ENCODE data around the gene RANGRF. TPM values are rescaled to one million over a fixed set of nuclear protein-coding genes. Genes with fewer than 3 reads are reported as not detected.

The RANGRF gene
- total and polyA plus RNA-seq, 7 experiments from 2014 or later, result 26.0 to 85.8 (median 39.2) TPM

DNA sequence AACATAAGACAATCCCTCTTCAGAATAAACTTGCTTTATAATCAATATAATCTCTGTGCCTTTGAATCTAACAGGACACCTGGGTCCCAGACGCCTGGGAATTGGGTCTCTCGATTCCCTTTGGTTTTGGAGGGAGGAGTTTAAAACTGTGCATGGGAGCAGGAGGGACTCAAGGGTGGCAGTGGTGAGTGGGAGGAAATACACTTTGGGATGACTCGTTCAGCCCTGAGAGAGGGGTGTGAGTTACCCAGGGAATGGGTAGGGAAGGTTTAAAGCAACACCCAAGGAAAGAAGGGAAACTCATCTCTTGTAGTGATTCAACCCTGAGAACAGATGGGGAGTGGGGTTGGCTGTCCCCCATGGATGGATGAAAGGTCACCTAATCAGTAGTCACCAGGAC, 1.6 kb downstream of the RANGRF start:
- ATAC-seq (no peak), DNase-seq (no peak)
- Mint-ChIP-seq H3K4me3 (peak overlapping the region; percentile 81 to 100 (median 97)), H3K9me3 (no peaks in the 10 kb centered on the region), H3K27me3 (no peaks in the 10 kb centered on the region), H3K4me1 (peaks cover 32 to 52% (median 47%) of the 10 kb centered on the region in 7 donors), H3K27ac (peak overlapping the region in 7 of 9 donors; percentile 21 to 96 (median 65)), H3K36me3 (peaks cover 0 to 5% (median 0%) of the 10 kb centered on the region in 5 donors)
- no peaks in the 10 kb centered on the region for H3K9me3 ChIP-seq (ENCODE audit: control insufficient read depth in 2 of 3, low read length in 3 of 3)
- ChIA-PET CTCF (interaction anchor here (0.8 kb wide), 1 partner anchor 216 kb away, joined by 3 read pairs; no protein-coding TSS in a partner anchor), POLR2A (no interaction called here)
- intact Hi-C loops (cut with micrococcal nuclease), result no loop called here
- no peak overlapping the region for H3K27ac ChIP-seq (ENCODE audit: low read depth, low read length)
- peaks cover 0 to 7% (median 0%) of the 10 kb centered on the region in 3 experiments for H3K36me3 ChIP-seq (ENCODE audit: control insufficient read depth in 2 of 3, insufficient read depth in 3 of 3, low read length in 3 of 3)
- no peaks in the 10 kb centered on the region for H3K27me3 ChIP-seq (ENCODE audit: control insufficient read depth in 2 of 2, insufficient read depth in 2 of 2, low read length in 2 of 2)
- H3K4me1 ChIP-seq (ENCODE audit: control insufficient read depth in 2 of 2, insufficient read depth in 2 of 2, low read length in 2 of 2), result peaks cover 8 to 22% of the 10 kb centered on the region in 2 donors
- no peak overlapping the region for H3K4me3 ChIP-seq (ENCODE audit: low read length)

DNA sequence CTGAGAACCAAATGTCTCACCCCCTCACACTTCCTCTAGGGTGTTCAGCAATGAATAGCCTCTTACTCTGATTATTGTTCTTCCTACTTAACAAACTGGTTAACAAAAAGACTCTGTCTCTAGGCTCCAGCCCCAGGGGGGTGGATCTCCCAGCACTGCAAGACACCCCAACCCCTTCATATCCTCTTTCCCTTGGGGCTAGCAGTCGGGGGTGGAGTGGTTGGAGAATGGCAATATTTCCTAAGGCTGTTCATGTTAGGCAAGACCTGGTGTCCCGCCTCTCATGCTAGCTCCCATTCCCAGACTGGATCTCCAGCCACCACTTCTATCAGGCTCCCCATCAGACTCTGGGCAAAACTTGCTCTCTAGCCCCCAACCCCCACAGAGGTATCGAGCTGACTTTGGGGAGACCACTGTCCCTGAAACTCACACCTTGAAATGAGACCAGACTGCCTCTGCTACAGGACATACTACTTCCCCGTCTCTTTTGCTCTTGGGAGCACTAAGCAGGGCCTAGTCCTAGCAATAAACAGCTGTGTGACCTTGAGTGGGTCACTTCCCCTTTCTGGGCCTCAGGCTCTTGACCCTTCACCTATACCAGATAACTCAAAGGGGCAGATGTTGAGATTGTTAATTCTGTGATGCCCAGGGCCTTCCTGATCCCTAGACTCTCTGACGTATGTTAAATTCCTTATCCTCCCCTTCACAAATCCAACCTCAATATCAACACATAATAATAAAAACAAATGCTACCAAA, 4.3 kb downstream of the RANGRF start:
- H3K27me3 Mint-ChIP-seq, result no peaks in the 10 kb centered on the region
- Histone ChIP-seq H3K9me3 (ENCODE audit: control insufficient read depth in 2 of 3, low read length in 3 of 3) (no peaks in the 10 kb centered on the region), H3K36me3 (ENCODE audit: control insufficient read depth in 2 of 3, insufficient read depth in 3 of 3, low read length in 3 of 3) (peaks cover 0 to 7% (median 0%) of the 10 kb centered on the region in 3 experiments), H3K4me3 (ENCODE audit: low read length) (no peak overlapping the region), H3K27ac (ENCODE audit: low read depth, low read length) (no peak overlapping the region), H3K27me3 (ENCODE audit: control insufficient read depth in 2 of 2, insufficient read depth in 2 of 2, low read length in 2 of 2) (no peaks in the 10 kb centered on the region), H3K4me1 (ENCODE audit: control insufficient read depth in 2 of 2, insufficient read depth in 2 of 2, low read length in 2 of 2) (peaks cover 12 to 24% of the 10 kb centered on the region in 2 donors)
- peaks cover 0 to 3% (median 0%) of the 10 kb centered on the region in 11 donors for H3K9me3 Mint-ChIP-seq
- H3K27ac Mint-ChIP-seq, result peak overlapping the region; percentile 2 to 78 (median 44)
- intact Hi-C loops (cut with micrococcal nuclease), result no loop called here
- ATAC-seq (no peak), DNase-seq (no peak)
- ChIA-PET POLR2A (interaction anchor here (0.7 to 8.8 kb wide), 4 partner anchors 9 to 168 kb away, joined by 3 to 121 read pairs (median 3); partner anchors contain the start of genes CTC1 and PFAS), CTCF (interaction anchor here (1.2 kb wide), 1 partner anchor 45 kb away, joined by 3 read pairs; the partner anchor contains the start of gene CTC1)
- peaks cover 29 to 62% (median 55%) of the 10 kb centered on the region in 7 donors for H3K4me1 Mint-ChIP-seq
- peaks cover 0 to 5% (median 0%) of the 10 kb centered on the region in 5 donors for H3K36me3 Mint-ChIP-seq
- H3K4me3 Mint-ChIP-seq, result peak overlapping the region in 5 of 10 donors; percentile 4 to 40 (median 12)

GRCh38 chr17:8294361-8294760, 5.9 kb downstream of the RANGRF start:
- no peaks in the 10 kb centered on the region for H3K9me3 ChIP-seq (ENCODE audit: control insufficient read depth in 2 of 3, low read length in 3 of 3)
- Mint-ChIP-seq H3K9me3 (peaks cover 0 to 3% (median 0%) of the 10 kb centered on the region in 11 donors), H3K4me3 (peak overlapping the region; percentile 87 to 97 (median 90)), H3K27me3 (no peaks in the 10 kb centered on the region), H3K4me1 (peaks cover 25 to 50% (median 43%) of the 10 kb centered on the region in 7 donors), H3K27ac (peak overlapping the region; percentile 81 to 98 (median 93)), H3K36me3 (peaks cover 0 to 5% (median 0%) of the 10 kb centered on the region in 5 donors)
- H3K4me3 ChIP-seq (ENCODE audit: low read length), result no peak overlapping the region
- no peaks in the 10 kb centered on the region for H3K27me3 ChIP-seq (ENCODE audit: control insufficient read depth in 2 of 2, insufficient read depth in 2 of 2, low read length in 2 of 2)
- H3K4me1 ChIP-seq (ENCODE audit: control insufficient read depth in 2 of 2, insufficient read depth in 2 of 2, low read length in 2 of 2), result peaks cover 9 to 17% of the 10 kb centered on the region in 2 donors
- ATAC-seq, result no peak
- H3K36me3 ChIP-seq (ENCODE audit: control insufficient read depth in 2 of 3, insufficient read depth in 3 of 3, low read length in 3 of 3), result no peaks in the 10 kb centered on the region
- CTCF ChIA-PET, result interaction anchor here (1.1 to 2.6 kb wide), 6 partner anchors 12 to 175 kb away, joined by 3 to 11 read pairs (median 4); partner anchors contain the start of genes CTC1 and PFAS
- H3K27ac ChIP-seq (ENCODE audit: low read depth, low read length), result peak overlapping the region; percentile 86
- POLR2A ChIA-PET, result interaction anchor here (1.2 to 8.8 kb wide), 10 partner anchors 10 to 175 kb away, joined by 3 to 121 read pairs (median 10); partner anchors contain the start of genes CTC1 and PFAS
- DNase-seq, result no peak
- intact Hi-C loops (cut with micrococcal nuclease), result loop anchor here in 1 of 2 donors (2.0 kb wide), 1 partner anchor 176 kb away; the partner anchor contains the start of gene ALOXE3

DNA sequence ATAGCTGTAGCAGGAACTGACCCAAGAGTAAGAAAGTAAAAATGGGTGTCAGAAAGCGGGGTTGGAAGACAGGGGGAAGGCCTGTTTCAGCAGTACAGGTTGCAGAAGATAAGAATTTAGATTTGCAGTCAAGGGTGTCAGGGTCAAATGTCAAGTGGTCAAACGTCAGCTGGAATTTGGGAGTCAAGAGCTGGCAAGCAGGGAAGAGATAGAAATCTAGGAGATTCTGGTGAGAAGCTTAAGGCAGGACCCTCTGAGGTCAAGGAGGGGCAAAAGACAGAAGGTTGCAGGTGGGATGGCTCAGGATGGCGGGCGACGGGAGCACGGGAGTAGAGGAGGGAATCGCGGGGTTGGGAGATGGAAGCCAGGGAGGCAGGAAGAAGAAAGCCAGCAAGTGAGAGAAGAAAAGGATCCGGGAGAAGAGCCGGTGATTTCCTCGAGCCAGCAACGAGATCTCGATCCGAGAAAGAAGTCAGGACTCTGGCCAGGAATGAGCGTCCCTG, 6.4 kb downstream of the RANGRF start:
- DNase-seq (no peak), ATAC-seq (no peak)
- peaks cover 4 to 13% of the 10 kb centered on the region in 2 donors for H3K4me1 ChIP-seq (ENCODE audit: control insufficient read depth in 2 of 2, insufficient read depth in 2 of 2, low read length in 2 of 2)
- H3K9me3 Mint-ChIP-seq, result peaks cover 0 to 3% (median 0%) of the 10 kb centered on the region in 11 donors
- no peaks in the 10 kb centered on the region for H3K36me3 ChIP-seq (ENCODE audit: control insufficient read depth in 2 of 3, insufficient read depth in 3 of 3, low read length in 3 of 3)
- peaks cover 0 to 5% (median 0%) of the 10 kb centered on the region in 5 donors for H3K36me3 Mint-ChIP-seq
- H3K27ac Mint-ChIP-seq, result peak overlapping the region; percentile 81 to 98 (median 93)
- H3K4me1 Mint-ChIP-seq, result peaks cover 23 to 45% (median 38%) of the 10 kb centered on the region in 7 donors
- H3K27me3 Mint-ChIP-seq, result no peaks in the 10 kb centered on the region
- H3K27ac ChIP-seq (ENCODE audit: low read depth, low read length), result peak overlapping the region; percentile 86
- H3K4me3 ChIP-seq (ENCODE audit: low read length), result peak overlapping the region; percentile 96
- POLR2A ChIA-PET, result interaction anchor here (0.7 to 8.8 kb wide), 23 partner anchors 11 to 608 kb away, joined by 3 to 121 read pairs (median 5); partner anchors contain the start of genes AURKB, BORCS6, CTC1 and PFAS
- no peaks in the 10 kb centered on the region for H3K27me3 ChIP-seq (ENCODE audit: control insufficient read depth in 2 of 2, insufficient read depth in 2 of 2, low read length in 2 of 2)
- H3K9me3 ChIP-seq (ENCODE audit: control insufficient read depth in 2 of 3, low read length in 3 of 3), result no peaks in the 10 kb centered on the region
- intact Hi-C loops (cut with micrococcal nuclease), result loop anchor here (1.0 to 2.0 kb wide), 7 partner anchors 46 to 444 kb away; partner anchors contain the start of genes PFAS (in 2 of the 2) and ALOXE3 (in 1 of the 2)
- peak overlapping the region; percentile 87 to 97 (median 90) for H3K4me3 Mint-ChIP-seq
- CTCF ChIA-PET, result interaction anchor here (0.6 to 2.6 kb wide), 13 partner anchors 13 to 176 kb away, joined by 3 to 11 read pairs (median 4); partner anchors contain the start of genes CTC1 and PFAS

DNA sequence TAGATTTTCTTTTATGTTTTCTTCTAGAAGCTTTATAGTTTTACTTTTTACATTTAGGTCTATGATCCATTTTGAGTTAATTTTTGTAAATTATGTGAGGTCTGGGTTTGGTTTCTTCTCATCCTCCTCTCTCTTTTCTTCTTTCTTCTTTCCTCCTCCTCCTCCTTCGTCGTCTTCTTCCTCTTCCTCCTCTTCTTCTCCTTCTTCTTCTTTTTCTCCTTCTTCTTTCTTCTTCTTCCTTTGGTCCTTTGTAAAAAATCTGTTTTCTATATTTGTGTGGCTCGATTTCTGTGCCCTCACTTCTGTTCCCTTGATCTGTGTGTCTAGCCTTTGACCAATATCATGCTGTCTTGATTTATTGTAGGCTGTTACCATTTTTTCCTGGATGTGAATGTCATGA, 11.8 kb downstream of the RANGRF start:
- Mint-ChIP-seq H3K27ac (peak overlapping the region in 7 of 9 donors; percentile 6 to 80 (median 71)), H3K27me3 (peaks cover 0 to 5% (median 0%) of the 10 kb centered on the region in 5 donors)
- intact Hi-C loops (cut with micrococcal nuclease), result loop anchor here (1.0 kb wide), 11 partner anchors 52 to 240 kb away; partner anchors contain the start of gene CTC1 (in 1 of the 2)

More for the DNA sequence above, 11.8 kb downstream of the RANGRF start:
- DNase-seq, result no peak
- no peaks in the 10 kb centered on the region for H3K9me3 ChIP-seq (ENCODE audit: control insufficient read depth in 2 of 3, low read length in 3 of 3)
- H3K4me1 ChIP-seq (ENCODE audit: control insufficient read depth in 2 of 2, insufficient read depth in 2 of 2, low read length in 2 of 2), result peaks cover 3 to 9% of the 10 kb centered on the region in 2 donors
- CTCF ChIA-PET, result interaction anchor here (0.7 to 3.9 kb wide), 15 partner anchors 11 to 240 kb away, joined by 3 to 20 read pairs (median 6); partner anchors contain the start of genes HES7 and RANGRF
- H3K9me3 Mint-ChIP-seq, result peaks cover 0 to 3% (median 0%) of the 10 kb centered on the region in 11 donors
- no peak overlapping the region for H3K27ac ChIP-seq (ENCODE audit: low read depth, low read length)
- H3K27me3 ChIP-seq (ENCODE audit: control insufficient read depth in 2 of 2, insufficient read depth in 2 of 2, low read length in 2 of 2), result no peaks in the 10 kb centered on the region
- no peak overlapping the region for H3K4me3 Mint-ChIP-seq
- no peaks in the 10 kb centered on the region for H3K36me3 Mint-ChIP-seq
- no peak overlapping the region for H3K4me3 ChIP-seq (ENCODE audit: low read length)
- no peaks in the 10 kb centered on the region for H3K36me3 ChIP-seq (ENCODE audit: control insufficient read depth in 2 of 3, insufficient read depth in 3 of 3, low read length in 3 of 3)
- H3K4me1 Mint-ChIP-seq, result peaks cover 7 to 19% (median 15%) of the 10 kb centered on the region in 7 donors
- POLR2A ChIA-PET, result interaction anchor here (0.9 to 8.8 kb wide), 4 partner anchors 53 to 144 kb away, joined by 5 to 121 read pairs (median 6); partner anchors contain the start of genes CTC1 and PFAS
- ATAC-seq, result no peak

Data from naive thymus-derived CD4-positive, alpha-beta T cell (primary cell).